Rectal smooth muscle tissue (tissue), 1 donor: Measurements from ENCODE around the gene RAVER1.
A peak's percentile ranks its signal among the peaks of the same experiment; 100 is the strongest.

Experiments used
- H3K27ac ChIP-seq: one replicate; pipeline ENCODE4 v1.7.0; 2013; ENCODE audit warnings: low read depth, low read length, inconsistent platforms
- H3K27me3 ChIP-seq: one replicate; pipeline ENCODE4 v1.7.0; 2013; ENCODE audit warnings: low read length; ENCODE audit not compliant: control insufficient read depth, insufficient read depth
- H3K36me3 ChIP-seq: one replicate; pipeline ENCODE4 v1.7.0; 2013; ENCODE audit warnings: low read length; ENCODE audit not compliant: control insufficient read depth, insufficient read depth
- H3K4me1 ChIP-seq: one replicate; pipeline ENCODE4 v1.7.0; 2013; ENCODE audit warnings: low read length; ENCODE audit not compliant: control insufficient read depth, insufficient read depth
- H3K4me3 ChIP-seq: one replicate; pipeline ENCODE4 v1.7.0; 2013; ENCODE audit warnings: low read length
- H3K9ac ChIP-seq: one replicate; pipeline ENCODE4 v1.7.0; 2013; ENCODE audit warnings: low read length

RAVER1 gene

DNA sequence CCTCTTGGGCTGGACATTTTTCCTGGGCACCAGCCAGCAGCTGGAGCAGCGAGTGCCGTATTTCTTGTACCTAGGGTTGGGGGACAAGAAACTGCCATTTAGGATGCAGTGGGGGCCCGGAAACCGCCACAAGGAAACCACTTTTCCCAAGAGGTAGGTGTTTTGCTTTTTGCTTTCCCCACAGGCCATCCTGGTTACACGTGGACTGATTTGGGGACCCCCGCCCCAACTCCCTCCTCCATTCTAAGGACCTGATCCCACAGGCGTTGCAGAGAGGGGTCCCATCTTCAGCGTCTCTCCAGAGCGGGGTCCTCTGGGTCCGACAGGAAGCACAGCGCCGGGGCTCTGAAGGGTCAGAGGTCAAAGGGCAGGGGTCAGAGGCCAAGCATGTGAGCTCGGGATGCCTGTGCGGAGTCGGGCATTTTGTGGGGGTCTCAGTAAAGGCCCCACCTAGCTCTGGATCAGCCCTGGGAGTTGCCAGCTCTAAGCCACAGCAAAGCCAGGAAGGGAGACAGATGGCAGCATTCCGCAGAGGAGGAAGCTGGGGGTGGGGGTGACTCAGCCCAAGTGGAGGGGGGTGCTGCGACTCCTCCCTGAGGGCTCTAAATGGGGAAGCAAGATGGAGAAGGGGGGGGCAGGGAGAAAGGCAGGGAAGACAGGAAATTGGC, 28.1 kb downstream of the RAVER1 start:
- Histone ChIP-seq H3K36me3 (no peaks in the 10 kb centered on the region), H3K27me3 (no peaks in the 10 kb centered on the region), H3K4me3 (no peak overlapping the region), H3K4me1 (no peaks in the 10 kb centered on the region), H3K9ac (no peak overlapping the region), H3K27ac (no peak overlapping the region)

GRCh38 chr19:10299545-10300458, 33.5 kb downstream of the RAVER1 start:
- H3K4me3 ChIP-seq, result no peak overlapping the region
- no peak overlapping the region for H3K9ac ChIP-seq
- H3K27me3 ChIP-seq, result peaks cover 14% of the 10 kb centered on the region
- H3K4me1 ChIP-seq, result no peaks in the 10 kb centered on the region
- no peak overlapping the region for H3K27ac ChIP-seq
- H3K36me3 ChIP-seq, result no peaks in the 10 kb centered on the region

DNA sequence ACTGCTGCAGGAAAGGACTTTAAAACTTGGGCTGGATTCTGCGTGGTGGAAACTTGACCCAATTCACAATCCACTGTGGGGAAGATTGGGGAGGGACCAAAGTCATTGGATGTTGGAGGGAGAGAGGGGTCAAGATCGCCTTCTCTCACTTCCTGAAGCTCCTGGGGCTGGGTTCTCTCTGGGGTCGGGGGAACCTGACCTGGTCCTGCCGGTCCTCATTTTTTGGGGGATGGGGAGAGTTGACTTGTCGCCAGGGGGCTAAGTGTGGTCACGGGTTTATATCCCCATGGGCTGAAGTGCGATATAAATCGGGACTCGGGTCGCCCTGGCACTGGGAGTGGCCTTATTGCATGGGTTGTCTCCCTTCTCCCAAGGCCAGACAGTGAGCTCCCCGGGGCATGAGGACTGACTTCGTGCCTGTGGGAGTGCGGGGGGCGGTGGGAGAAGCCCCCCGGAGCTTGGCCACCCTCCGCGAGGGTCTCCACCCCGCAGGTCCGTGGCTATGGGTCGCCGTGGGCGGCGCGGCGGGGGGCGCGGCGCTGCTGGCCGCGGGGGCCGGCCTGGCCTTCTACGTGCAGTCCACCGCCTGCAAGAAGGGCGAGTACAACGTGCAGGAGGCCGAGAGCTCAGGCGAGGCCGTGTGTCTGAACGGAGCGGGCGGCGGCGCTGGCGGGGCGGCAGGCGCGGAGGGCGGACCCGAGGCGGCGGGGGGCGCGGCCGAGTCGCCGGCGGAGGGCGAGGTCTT, 37.3 kb downstream of the RAVER1 start:
- H3K36me3 ChIP-seq, result no peaks in the 10 kb centered on the region
- peaks cover 5% of the 10 kb centered on the region for H3K4me1 ChIP-seq
- no peak overlapping the region for H3K9ac ChIP-seq
- H3K4me3 ChIP-seq, result peak overlapping the region; percentile 7
- H3K27me3 ChIP-seq, result peaks cover 48% of the 10 kb centered on the region
- no peak overlapping the region for H3K27ac ChIP-seq

- Histone ChIP-seq H3K27me3 (peaks cover 55% of the 10 kb centered on the region), H3K4me3 (peak overlapping the region; percentile 7)
These were observed 38.0 kb downstream of the RAVER1 start for GRCh38 chr19:10295305-10295846.

DNA sequence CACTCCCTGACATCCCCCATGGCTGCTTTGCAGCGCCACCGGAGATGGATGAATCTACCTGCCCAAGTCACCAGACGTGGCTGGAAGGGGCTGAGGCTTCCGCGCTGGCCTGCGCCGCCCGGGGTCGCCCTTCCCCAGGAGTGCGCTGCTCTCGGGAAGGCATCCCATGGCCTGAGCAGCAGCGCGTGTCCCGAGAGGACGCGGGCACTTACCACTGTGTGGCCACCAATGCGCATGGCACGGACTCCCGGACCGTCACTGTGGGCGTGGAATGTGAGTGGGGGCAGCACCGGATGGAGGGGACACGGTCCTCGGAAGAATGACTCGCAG, 39.0 kb downstream of the RAVER1 start:
- no peak overlapping the region for H3K9ac ChIP-seq
- peaks cover 11% of the 10 kb centered on the region for H3K4me1 ChIP-seq
- no peak overlapping the region for H3K27ac ChIP-seq
- peaks cover 58% of the 10 kb centered on the region for H3K27me3 ChIP-seq
- no peak overlapping the region for H3K4me3 ChIP-seq
- no peaks in the 10 kb centered on the region for H3K36me3 ChIP-seq

More at GRCh38 chr19:10295305-10295846, 38.0 kb downstream of the RAVER1 start:
- Histone ChIP-seq H3K36me3 (no peaks in the 10 kb centered on the region), H3K9ac (no peak overlapping the region), H3K4me1 (peaks cover 11% of the 10 kb centered on the region), H3K27ac (no peak overlapping the region)

GRCh38 chr19:10293637-10294367, 39.5 kb downstream of the RAVER1 start:
- H3K4me1 ChIP-seq, result peaks cover 13% of the 10 kb centered on the region
- no peaks in the 10 kb centered on the region for H3K36me3 ChIP-seq
- H3K27ac ChIP-seq, result no peak overlapping the region
- no peak overlapping the region for H3K9ac ChIP-seq
- H3K27me3 ChIP-seq, result peaks cover 63% of the 10 kb centered on the region
- no peak overlapping the region for H3K4me3 ChIP-seq

- H3K4me3 ChIP-seq, result peak overlapping the region; percentile 56
- no peak overlapping the region for H3K27ac ChIP-seq
- peaks cover 71% of the 10 kb centered on the region for H3K27me3 ChIP-seq
- no peaks in the 10 kb centered on the region for H3K36me3 ChIP-seq
- H3K9ac ChIP-seq, result no peak overlapping the region
- H3K4me1 ChIP-seq, result peaks cover 13% of the 10 kb centered on the region
These were observed 40.3 kb downstream of the RAVER1 start for GRCh38 chr19:10292789-10293636.

GRCh38 chr19:10292206-10292788, 41.0 kb downstream of the RAVER1 start:
- no peak overlapping the region for H3K9ac ChIP-seq
- H3K36me3 ChIP-seq, result no peaks in the 10 kb centered on the region
- H3K27ac ChIP-seq, result no peak overlapping the region
- H3K4me1 ChIP-seq, result peaks cover 13% of the 10 kb centered on the region
- peak overlapping the region; percentile 56 for H3K4me3 ChIP-seq
- H3K27me3 ChIP-seq, result peaks cover 75% of the 10 kb centered on the region

- peaks cover 73% of the 10 kb centered on the region for H3K27me3 ChIP-seq
- H3K36me3 ChIP-seq, result no peaks in the 10 kb centered on the region
- no peak overlapping the region for H3K9ac ChIP-seq
- H3K4me3 ChIP-seq, result peak overlapping the region; percentile 56
- no peak overlapping the region for H3K27ac ChIP-seq
- H3K4me1 ChIP-seq, result peaks cover 13% of the 10 kb centered on the region
These were observed 41.6 kb downstream of the RAVER1 start for GRCh38 chr19:10291554-10292205.

DNA sequence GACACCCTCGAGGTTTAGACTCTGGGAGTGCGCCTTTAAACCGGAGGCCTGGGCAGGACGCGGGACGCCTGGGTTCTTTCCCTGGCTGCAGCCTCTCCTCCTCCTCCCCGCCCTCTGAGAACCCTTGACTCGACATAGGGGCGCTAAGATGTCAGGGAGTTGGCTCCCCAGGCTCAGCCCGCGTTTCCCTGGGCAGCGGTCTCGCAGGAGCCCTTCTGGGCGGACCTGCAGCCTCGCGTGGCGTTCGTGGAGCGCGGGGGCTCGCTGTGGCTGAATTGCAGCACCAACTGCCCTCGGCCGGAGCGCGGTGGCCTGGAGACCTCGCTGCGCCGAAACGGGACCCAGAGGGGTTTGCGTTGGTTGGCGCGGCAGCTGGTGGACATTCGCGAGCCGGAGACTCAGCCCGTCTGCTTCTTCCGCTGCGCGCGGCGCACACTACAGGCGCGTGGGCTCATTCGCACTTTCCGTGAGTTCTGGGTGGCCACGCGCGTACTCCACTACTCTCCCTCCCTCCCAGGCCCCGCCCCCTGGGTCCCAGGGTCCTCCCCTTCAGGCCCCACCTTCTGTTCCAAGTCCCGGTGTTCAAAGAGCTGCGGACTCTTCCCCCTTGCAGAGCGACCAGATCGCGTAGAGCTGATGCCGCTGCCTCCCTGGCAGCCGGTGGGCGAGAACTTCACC, 42.3 kb downstream of the RAVER1 start:
- peaks cover 13% of the 10 kb centered on the region for H3K4me1 ChIP-seq

More for the DNA sequence above, 42.3 kb downstream of the RAVER1 start:
- H3K27ac ChIP-seq, result no peak overlapping the region
- H3K27me3 ChIP-seq, result peaks cover 68% of the 10 kb centered on the region
- H3K36me3 ChIP-seq, result no peaks in the 10 kb centered on the region
- peak overlapping the region; percentile 56 for H3K4me3 ChIP-seq
- H3K9ac ChIP-seq, result no peak overlapping the region
